SK-N-SH (cell line): ENCODE measurements around the gene DPF1. TPM values are rescaled to one million over a fixed set of nuclear protein-coding genes. Genes with fewer than 3 reads are reported as not detected.

Experiments used
- CTCF ChIA-PET: fragments of 300-600, 350-600 bp; formaldehyde crosslinking; extraction: SDS; loops from one replicate; lab custom pipeline; 2021; lab: Yijun Ruan, JAX
- POLR2A ChIA-PET: fragments of 350-600 bp; sonication (Branson Sonifier 250); formaldehyde crosslinking; extraction: SDS; loops from one replicate; lab custom pipeline; 2020; ENCODE audit warnings: antibody characterized with exemption, inconsistent platforms; lab: Yijun Ruan, JAX
- DNase-seq: peaks from one replicate; pipeline ENCODE4 v3.0.0; 2012
- H2AFZ ChIP-seq: fragments of 200-600 bp; sonication (generic); 2 replicates; pipeline ENCODE4 v1.8.1; 2016; ENCODE audit warnings: antibody characterized with exemption, mild to moderate bottlenecking, low read depth
- H3F3A ChIP-seq: fragments of 200-600 bp; sonication (generic); replicated peaks from 2 replicates; pipeline ENCODE3; 2016; ENCODE audit warnings: antibody characterized with exemption, mild to moderate bottlenecking; ENCODE audit not compliant: insufficient read depth
- H3K27ac ChIP-seq, 2 experiments: fragments of 200-500 bp in 1 of 2; fragments of 200-600 bp in 1 of 2; sonication (Bioruptor generic) in 1 of 2; sonication (generic), shearing (Covaris generic) in 1 of 2; 2 replicates each; pipeline versions ENCODE4 v1.5.1 to v1.6.1; 2014 to 2016; ENCODE audit warnings: low read depth in 2 of 2, inconsistent platforms in 1 of 2, low read length in 1 of 2, mild to moderate bottlenecking in 1 of 2, mixed read lengths in 1 of 2
- H3K27me3 ChIP-seq: fragments of 200-600 bp; sonication (generic), shearing (Covaris generic); 2 replicates; pipeline ENCODE4 v1.6.1; 2016; ENCODE audit warnings: mixed run types; ENCODE audit not compliant: insufficient read depth
- H3K36me3 ChIP-seq, 2 experiments: fragments of 200-500 bp in 1 of 2; fragments of 200-600 bp in 1 of 2; sonication (Bioruptor generic) in 1 of 2; sonication (generic) in 1 of 2; replicated peaks in 1 of 2; 2 replicates each; pipeline versions ENCODE3 to v1.5.1; 2014 to 2016; ENCODE audit warnings: low read length in 1 of 2, mild to moderate bottlenecking in 1 of 2; ENCODE audit not compliant: insufficient read depth in 2 of 2, control insufficient read depth in 1 of 2
- H3K4me1 ChIP-seq, 2 experiments: fragments of 200-500 bp in 1 of 2; fragments of 200-600 bp in 1 of 2; sonication (Bioruptor generic) in 1 of 2; sonication (generic), shearing (Covaris generic) in 1 of 2; 2 replicates each; pipeline versions ENCODE4 v1.5.1 to v1.6.1; 2014 to 2016; ENCODE audit warnings: low read depth in 1 of 2, low read length in 1 of 2, mixed run types in 1 of 2; ENCODE audit not compliant: insufficient read depth in 2 of 2, control insufficient read depth in 1 of 2
- H3K4me2 ChIP-seq: fragments of 200-600 bp; sonication (generic), shearing (Covaris generic); 2 replicates; pipeline ENCODE4 v1.6.1; 2017; ENCODE audit warnings: mixed run types
- H3K4me3 ChIP-seq, 2 experiments: fragments of 200-500 bp in 1 of 2; fragments of 200-600 bp in 1 of 2; sonication (Bioruptor generic) in 1 of 2; sonication (generic), shearing (Covaris generic) in 1 of 2; 2 replicates each; pipeline versions ENCODE4 v1.5.1 to v1.8.1; 2014 to 2016; ENCODE audit warnings: low read depth in 2 of 2, inconsistent platforms in 1 of 2, low read length in 1 of 2, mild to moderate bottlenecking in 1 of 2, mixed read lengths in 1 of 2, moderate library complexity in 1 of 2
- H3K79me2 ChIP-seq: fragments of 200-600 bp; sonication (generic); 2 replicates; pipeline ENCODE4 v1.8.1; 2017; ENCODE audit warnings: mild to moderate bottlenecking; ENCODE audit not compliant: insufficient read depth
- H3K9ac ChIP-seq: fragments of 200-600 bp; sonication (generic); 2 replicates; pipeline ENCODE4 v1.6.1; 2017; ENCODE audit warnings: mixed run types
- H3K9me2 ChIP-seq: fragments of 200-600 bp; sonication (generic); 2 replicates; pipeline ENCODE4 v1.6.1; 2017; ENCODE audit warnings: mixed run types
- H3K9me3 ChIP-seq: fragments of 200-600 bp; sonication (generic); 2 replicates; pipeline ENCODE4 v1.6.1; 2017; ENCODE audit warnings: mixed run types, mild to moderate bottlenecking, moderate library complexity
- H4K20me1 ChIP-seq: fragments of 200-600 bp; sonication (generic); 2 replicates; pipeline ENCODE4 v1.6.1; 2017; ENCODE audit warnings: mild to moderate bottlenecking, mixed run types; ENCODE audit not compliant: insufficient read depth
- CHD2 ChIP-seq: fragments of 150-350 bp; IDR thresholded peaks from 2 replicates; pipeline ENCODE4 v1.6.1; 2018; ENCODE audit warnings: low read length; ENCODE audit not compliant: partially characterized antibody
- CTCF ChIP-seq: fragments of 200-600 bp; sonication (generic); IDR thresholded peaks from 2 replicates; pipeline ENCODE4 v1.6.1; 2017; ENCODE audit warnings: antibody characterized with exemption, mild to moderate bottlenecking, moderate library complexity
- ELF1 ChIP-seq: IDR thresholded peaks from 2 replicates; pipeline ENCODE4 v1.4.0; 2012
- EP300 ChIP-seq, 2 experiments: IDR thresholded peaks; 2 replicates each; pipeline versions ENCODE4 v1.4.0 to v1.6.1; 2012; ENCODE audit warnings: borderline replicate concordance in 1 of 2, low read depth in 1 of 2, low read length in 1 of 2
- FOXJ3 ChIP-seq: sonication (generic); formaldehyde crosslinking; IDR thresholded peaks from 2 replicates; pipeline ENCODE4 v1.5.1; 2020; ENCODE audit warnings: mild to moderate bottlenecking, missing genetic modification reagents
- JUND ChIP-seq: IDR thresholded peaks from 2 replicates; pipeline ENCODE4 v1.4.0; 2012
- MAX ChIP-seq: IDR thresholded peaks from 2 replicates; pipeline ENCODE4 v1.4.0; 2012; ENCODE audit warnings: low read depth
- MEF2A ChIP-seq: IDR thresholded peaks from 2 replicates; pipeline ENCODE4 v1.4.0; 2012; ENCODE audit warnings: low read depth, borderline replicate concordance
- MXI1 ChIP-seq: IDR thresholded peaks from 2 replicates; pipeline ENCODE4 v1.6.1; 2012; ENCODE audit warnings: mild to moderate bottlenecking, low read depth, low read length, improper control_type of control experiment
- NFIC ChIP-seq: IDR thresholded peaks from 2 replicates; pipeline ENCODE4 v1.4.0; 2012; ENCODE audit warnings: borderline replicate concordance
- NRF1 ChIP-seq: IDR thresholded peaks from 2 replicates; pipeline ENCODE4 v1.6.1; 2012; ENCODE audit warnings: low read depth, mild to moderate bottlenecking, low read length
- RCOR1 ChIP-seq: fragments of 150-350 bp; IDR thresholded peaks from 2 replicates; pipeline ENCODE4 v1.6.1; 2017; ENCODE audit warnings: antibody characterized with exemption, low read length
- RFX5 ChIP-seq: IDR thresholded peaks from 2 replicates; pipeline ENCODE4 v1.6.1; 2012; ENCODE audit warnings: mild to moderate bottlenecking, improper control_type of control experiment, low read length
- RXRA ChIP-seq: IDR thresholded peaks from 2 replicates; pipeline ENCODE4 v1.4.0; 2012; ENCODE audit warnings: low read depth, mild to moderate bottlenecking, borderline replicate concordance
- TAF1 ChIP-seq: IDR thresholded peaks from 2 replicates; pipeline ENCODE4 v1.6.1; 2012; ENCODE audit warnings: low read depth, mild to moderate bottlenecking, low read length, moderate library complexity, borderline replicate concordance
- YY1 ChIP-seq: IDR thresholded peaks from 2 replicates; pipeline ENCODE4 v1.4.0; 2012; ENCODE audit warnings: low read depth, mild to moderate bottlenecking
- WGBS: methylation state at CpG from one replicate; pipeline ENCODE4 v1.1.6; 2017; ENCODE audit warnings: low lambda C conversion rate; 5-methylcytosine and 5-hydroxymethylcytosine counted together
- polyA plus RNA-seq, 3 experiments: library from polyadenylated mRNA; depleted of rRNA; stranded (reverse); fragments of >200 nt; gene quantifications; 2 replicates each; pipeline ENCODE4 v1.2.3, GENCODE V29; 2012
- TF ChIP-seq, protein P1 (sequence below): IDR thresholded peaks from 2 replicates; pipeline ENCODE4 v1.4.0; 2012; ENCODE audit warnings: low read depth, borderline replicate concordance
- TF ChIP-seq, protein P2 (sequence below): IDR thresholded peaks from 2 replicates; pipeline ENCODE4; 2012

DPF1 gene
- polyA plus RNA-seq, 1 of the 3 experiments (the other 2 are of a cell fraction): 4.8 TPM

GRCh38 chr19:38219221-38219620, 4.8 kb downstream of the DPF1 start:
- H2AFZ ChIP-seq: no peak overlapping the region
- H3K27ac ChIP-seq: no peak overlapping the region
- ChIA-PET CTCF (interaction anchor here (0.6 kb wide), 1 partner anchor 317 kb away, joined by 3 read pairs; no protein-coding TSS in a partner anchor), POLR2A (no interaction called here)
- no peaks in the 10 kb centered on the region for H3F3A ChIP-seq
- H3K36me3 ChIP-seq: peaks cover 0 to 7% of the 10 kb centered on the region in 2 experiments
- H3K27me3 ChIP-seq: no peaks in the 10 kb centered on the region
- WGBS: 94% methylated on average over 10 of the region's 10 CpGs
- H3K9me3 ChIP-seq: no peaks in the 10 kb centered on the region
- no peaks in the 10 kb centered on the region for H4K20me1 ChIP-seq
- no peak overlapping the region for H3K4me2 ChIP-seq
- H3K4me3 ChIP-seq: no peak overlapping the region
- peaks cover 7% of the 10 kb centered on the region; the same call in 1 of the 2 replicates for H3K79me2 ChIP-seq
- no peaks in the 10 kb centered on the region; a peak in 1 of 4 replicates for H3K4me1 ChIP-seq
- no peaks in the 10 kb centered on the region for H3K9me2 ChIP-seq
- no peak for TF ChIP-seq NFIC
- no peak for TF ChIP-seq MEF2A
- no peak for TF ChIP-seq MAX
- no peak for TF ChIP-seq RFX5
- no peak for TF ChIP-seq MXI1
- no peak for TF ChIP-seq TAF1
- TF ChIP-seq, protein P1, sequence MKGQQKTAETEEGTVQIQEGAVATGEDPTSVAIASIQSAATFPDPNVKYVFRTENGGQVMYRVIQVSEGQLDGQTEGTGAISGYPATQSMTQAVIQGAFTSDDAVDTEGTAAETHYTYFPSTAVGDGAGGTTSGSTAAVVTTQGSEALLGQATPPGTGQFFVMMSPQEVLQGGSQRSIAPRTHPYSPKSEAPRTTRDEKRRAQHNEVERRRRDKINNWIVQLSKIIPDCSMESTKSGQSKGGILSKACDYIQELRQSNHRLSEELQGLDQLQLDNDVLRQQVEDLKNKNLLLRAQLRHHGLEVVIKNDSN: no peak
- TF ChIP-seq YY1: no peak
- TF ChIP-seq FOXJ3 (CRISPR knock-in tag): no peak
- TF ChIP-seq, protein P2, sequence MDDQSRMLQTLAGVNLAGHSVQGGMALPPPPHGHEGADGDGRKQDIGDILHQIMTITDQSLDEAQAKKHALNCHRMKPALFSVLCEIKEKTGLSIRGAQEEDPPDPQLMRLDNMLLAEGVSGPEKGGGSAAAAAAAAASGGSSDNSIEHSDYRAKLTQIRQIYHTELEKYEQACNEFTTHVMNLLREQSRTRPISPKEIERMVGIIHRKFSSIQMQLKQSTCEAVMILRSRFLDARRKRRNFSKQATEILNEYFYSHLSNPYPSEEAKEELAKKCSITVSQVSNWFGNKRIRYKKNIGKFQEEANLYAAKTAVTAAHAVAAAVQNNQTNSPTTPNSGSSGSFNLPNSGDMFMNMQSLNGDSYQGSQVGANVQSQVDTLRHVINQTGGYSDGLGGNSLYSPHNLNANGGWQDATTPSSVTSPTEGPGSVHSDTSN: no peak
- TF ChIP-seq NRF1: no peak
- TF ChIP-seq RXRA: no peak
- no peak for TF ChIP-seq RCOR1
- no peak for TF ChIP-seq CTCF
- no peak for TF ChIP-seq JUND
- TF ChIP-seq CHD2: no peak
- no peak for TF ChIP-seq ELF1
- TF ChIP-seq EP300 (IDR thresholded peaks at IDR 0.05; ENCODE audit: borderline replicate concordance in 1 of 2, low read depth in 1 of 2, low read length in 1 of 2): no peak
- no peak for DNase-seq
- no peak overlapping the region for H3K9ac ChIP-seq
